Measurements from ENCODE around the gene CELF5.

The CELF5 gene

DNA sequence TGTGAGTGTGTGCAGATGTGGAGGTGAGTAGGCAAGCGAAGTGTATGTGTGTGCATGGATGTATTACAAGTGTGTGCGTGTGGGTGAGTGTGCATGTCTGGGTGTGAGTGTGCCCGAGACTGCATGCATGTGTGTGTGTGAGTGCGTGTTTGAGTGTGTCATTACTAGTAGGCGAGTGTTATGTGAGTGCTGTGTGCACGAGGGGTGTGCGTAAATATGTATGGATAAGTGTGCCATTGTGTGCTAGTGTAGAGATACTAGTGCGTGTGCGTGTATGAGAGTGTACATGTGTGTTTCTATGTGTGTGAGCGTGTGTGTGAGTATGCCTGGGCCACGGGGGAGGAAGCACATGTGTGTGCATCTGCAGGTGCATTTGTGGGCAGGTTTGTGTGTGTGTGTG, 53.8 kb downstream of the CELF5 start:
- Histone ChIP-seq H3K27me3 (ENCODE audit: control insufficient read depth, insufficient read depth, low read length) (no peaks in the 10 kb centered on the region), H3K9me3 (ENCODE audit: control insufficient read depth, insufficient read depth, low read length) (no peaks in the 10 kb centered on the region), H3K36me3 (ENCODE audit: control insufficient read depth, insufficient read depth, low read length) (no peaks in the 10 kb centered on the region), H3K9ac (ENCODE audit: low read depth, low read length) (no peak overlapping the region), H3K4me1 (ENCODE audit: control insufficient read depth, insufficient read depth, low read length) (peaks cover 3% of the 10 kb centered on the region; the same call in 1 of the 2 replicates), H3K27ac (ENCODE audit: low read depth, low read length) (no peak overlapping the region), H3K4me3 (ENCODE audit: low read depth, low read length) (no peak overlapping the region)

DNA sequence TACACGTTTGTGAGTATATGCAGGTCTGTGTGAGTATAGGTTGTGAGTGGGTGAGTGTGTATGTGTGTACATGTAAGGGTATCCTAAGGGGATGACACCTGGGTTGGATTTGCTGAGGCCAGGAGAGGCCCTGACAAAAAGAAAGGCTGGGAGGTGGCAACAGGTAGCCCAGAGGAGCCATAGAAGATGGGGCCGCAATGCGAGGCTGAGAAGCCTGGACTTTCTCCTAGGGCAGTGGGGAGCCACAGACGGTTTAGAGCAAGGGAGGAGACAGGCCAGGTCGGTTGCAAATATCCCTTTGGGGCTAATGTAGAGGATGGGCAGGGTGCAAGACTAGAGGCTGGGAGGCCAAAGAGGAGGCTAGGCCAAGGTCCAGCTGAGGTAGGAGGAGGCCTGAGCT, 54.3 kb downstream of the CELF5 start:
- Histone ChIP-seq H3K36me3 (ENCODE audit: control insufficient read depth, insufficient read depth, low read length) (no peaks in the 10 kb centered on the region), H3K27ac (ENCODE audit: low read depth, low read length) (no peak overlapping the region), H3K27me3 (ENCODE audit: control insufficient read depth, insufficient read depth, low read length) (no peaks in the 10 kb centered on the region), H3K4me1 (ENCODE audit: control insufficient read depth, insufficient read depth, low read length) (peaks cover 3% of the 10 kb centered on the region; the same call in 1 of the 2 replicates), H3K4me3 (ENCODE audit: low read depth, low read length) (no peak overlapping the region), H3K9me3 (ENCODE audit: control insufficient read depth, insufficient read depth, low read length) (no peaks in the 10 kb centered on the region), H3K9ac (ENCODE audit: low read depth, low read length) (no peak overlapping the region)

DNA sequence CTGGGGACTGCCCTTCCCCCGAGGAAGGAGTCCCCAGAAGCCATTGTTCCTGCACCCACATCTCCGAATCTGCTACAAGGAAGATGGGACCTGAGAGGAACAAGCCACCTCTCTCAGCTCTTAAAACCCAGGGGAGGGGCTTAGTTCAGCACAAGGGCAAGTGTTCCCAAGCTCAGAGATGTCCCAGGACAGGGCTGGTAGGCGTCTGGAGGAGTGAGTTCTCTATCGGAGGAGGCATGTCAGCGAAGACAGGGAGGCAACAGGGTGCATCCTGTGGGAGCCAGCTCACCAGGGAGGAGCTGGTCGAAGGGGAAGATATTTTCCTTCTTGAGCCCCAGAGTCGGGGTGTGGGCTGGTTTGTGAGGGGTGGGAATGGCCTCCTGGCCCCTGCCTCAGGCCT, 54.8 kb downstream of the CELF5 start:
- Histone ChIP-seq H3K9ac (ENCODE audit: low read depth, low read length) (no peak overlapping the region), H3K9me3 (ENCODE audit: control insufficient read depth, insufficient read depth, low read length) (no peaks in the 10 kb centered on the region), H3K27me3 (ENCODE audit: control insufficient read depth, insufficient read depth, low read length) (no peaks in the 10 kb centered on the region), H3K4me3 (ENCODE audit: low read depth, low read length) (no peak overlapping the region), H3K36me3 (ENCODE audit: control insufficient read depth, insufficient read depth, low read length) (no peaks in the 10 kb centered on the region), H3K4me1 (ENCODE audit: control insufficient read depth, insufficient read depth, low read length) (peaks cover 3% of the 10 kb centered on the region; the same call in 1 of the 2 replicates), H3K27ac (ENCODE audit: low read depth, low read length) (no peak overlapping the region)

GRCh38 chr19:3281026-3281425, 56.6 kb downstream of the CELF5 start:
- Histone ChIP-seq H3K4me1 (ENCODE audit: control insufficient read depth, insufficient read depth, low read length) (peaks cover 3% of the 10 kb centered on the region; the same call in 1 of the 2 replicates), H3K4me3 (ENCODE audit: low read depth, low read length) (no peak overlapping the region), H3K27me3 (ENCODE audit: control insufficient read depth, insufficient read depth, low read length) (no peaks in the 10 kb centered on the region), H3K36me3 (ENCODE audit: control insufficient read depth, insufficient read depth, low read length) (no peaks in the 10 kb centered on the region), H3K27ac (ENCODE audit: low read depth, low read length) (no peak overlapping the region), H3K9me3 (ENCODE audit: control insufficient read depth, insufficient read depth, low read length) (no peaks in the 10 kb centered on the region), H3K9ac (ENCODE audit: low read depth, low read length) (no peak overlapping the region)

- no peaks in the 10 kb centered on the region for H3K9me3 ChIP-seq (ENCODE audit: control insufficient read depth, insufficient read depth, low read length)
- no peaks in the 10 kb centered on the region for H3K27me3 ChIP-seq (ENCODE audit: control insufficient read depth, insufficient read depth, low read length)
- H3K4me1 ChIP-seq (ENCODE audit: control insufficient read depth, insufficient read depth, low read length): no peaks in the 10 kb centered on the region
- no peak overlapping the region for H3K27ac ChIP-seq (ENCODE audit: low read depth, low read length)
- H3K9ac ChIP-seq (ENCODE audit: low read depth, low read length): no peak overlapping the region
- H3K4me3 ChIP-seq (ENCODE audit: low read depth, low read length): no peak overlapping the region
- no peaks in the 10 kb centered on the region for H3K36me3 ChIP-seq (ENCODE audit: control insufficient read depth, insufficient read depth, low read length)
Observed at GRCh38 chr19:3282155-3282554, 57.7 kb downstream of the CELF5 start.

DNA sequence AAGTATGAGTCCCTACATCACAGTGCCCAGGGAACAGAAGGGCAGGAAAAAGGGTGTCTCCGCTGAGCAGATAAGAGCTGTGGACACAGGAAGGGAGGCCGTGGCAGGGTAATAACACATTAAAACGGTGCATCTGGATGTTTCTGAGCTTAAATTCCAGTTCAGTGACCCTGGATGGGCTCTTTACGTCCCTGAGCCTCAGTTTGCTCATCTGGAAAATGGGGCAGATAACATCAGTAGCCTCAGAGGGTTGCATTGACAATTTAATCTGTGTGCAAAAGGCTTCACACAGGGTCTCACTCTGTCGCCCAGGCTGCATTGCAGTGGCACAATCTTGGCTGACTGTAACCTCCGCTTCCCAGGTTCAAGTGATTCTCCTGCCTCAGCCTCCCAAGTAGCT, 58.1 kb downstream of the CELF5 start:
- no peak overlapping the region for H3K4me3 ChIP-seq (ENCODE audit: low read depth, low read length)
- no peak overlapping the region for H3K9ac ChIP-seq (ENCODE audit: low read depth, low read length)
- H3K36me3 ChIP-seq (ENCODE audit: control insufficient read depth, insufficient read depth, low read length): no peaks in the 10 kb centered on the region
- H3K9me3 ChIP-seq (ENCODE audit: control insufficient read depth, insufficient read depth, low read length): no peaks in the 10 kb centered on the region
- H3K4me1 ChIP-seq (ENCODE audit: control insufficient read depth, insufficient read depth, low read length): no peaks in the 10 kb centered on the region
- no peak overlapping the region for H3K27ac ChIP-seq (ENCODE audit: low read depth, low read length)
- H3K27me3 ChIP-seq (ENCODE audit: control insufficient read depth, insufficient read depth, low read length): no peaks in the 10 kb centered on the region

DNA sequence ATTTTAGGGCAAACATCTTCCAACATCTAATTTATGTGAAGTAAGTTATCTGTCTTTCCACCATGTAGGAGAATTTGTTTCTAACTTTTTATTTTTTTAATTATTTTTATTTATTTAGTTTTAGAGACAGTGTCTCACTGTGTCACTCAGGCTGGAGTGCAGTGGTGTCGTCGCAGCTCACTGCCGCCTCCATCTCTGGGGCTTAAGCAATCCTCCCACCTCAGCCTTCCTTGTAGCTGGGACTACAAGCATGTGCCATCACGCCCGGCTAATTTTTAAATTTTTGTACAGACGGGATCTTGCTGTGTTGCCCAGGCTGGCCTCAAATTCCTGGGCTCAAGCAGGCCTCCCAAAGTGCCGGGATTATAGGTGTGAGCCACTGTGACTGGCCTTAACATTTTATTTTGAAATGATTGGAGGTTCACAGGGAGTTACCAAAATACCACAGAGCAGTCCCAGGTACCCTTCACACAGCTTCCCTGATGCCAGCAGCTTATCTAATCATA, 58.8 kb downstream of the CELF5 start:
- Histone ChIP-seq H3K36me3 (ENCODE audit: control insufficient read depth, insufficient read depth, low read length) (no peaks in the 10 kb centered on the region), H3K27ac (ENCODE audit: low read depth, low read length) (no peak overlapping the region), H3K9me3 (ENCODE audit: control insufficient read depth, insufficient read depth, low read length) (no peaks in the 10 kb centered on the region), H3K4me1 (ENCODE audit: control insufficient read depth, insufficient read depth, low read length) (no peaks in the 10 kb centered on the region), H3K27me3 (ENCODE audit: control insufficient read depth, insufficient read depth, low read length) (no peaks in the 10 kb centered on the region), H3K9ac (ENCODE audit: low read depth, low read length) (no peak overlapping the region), H3K4me3 (ENCODE audit: low read depth, low read length) (no peak overlapping the region)

DNA sequence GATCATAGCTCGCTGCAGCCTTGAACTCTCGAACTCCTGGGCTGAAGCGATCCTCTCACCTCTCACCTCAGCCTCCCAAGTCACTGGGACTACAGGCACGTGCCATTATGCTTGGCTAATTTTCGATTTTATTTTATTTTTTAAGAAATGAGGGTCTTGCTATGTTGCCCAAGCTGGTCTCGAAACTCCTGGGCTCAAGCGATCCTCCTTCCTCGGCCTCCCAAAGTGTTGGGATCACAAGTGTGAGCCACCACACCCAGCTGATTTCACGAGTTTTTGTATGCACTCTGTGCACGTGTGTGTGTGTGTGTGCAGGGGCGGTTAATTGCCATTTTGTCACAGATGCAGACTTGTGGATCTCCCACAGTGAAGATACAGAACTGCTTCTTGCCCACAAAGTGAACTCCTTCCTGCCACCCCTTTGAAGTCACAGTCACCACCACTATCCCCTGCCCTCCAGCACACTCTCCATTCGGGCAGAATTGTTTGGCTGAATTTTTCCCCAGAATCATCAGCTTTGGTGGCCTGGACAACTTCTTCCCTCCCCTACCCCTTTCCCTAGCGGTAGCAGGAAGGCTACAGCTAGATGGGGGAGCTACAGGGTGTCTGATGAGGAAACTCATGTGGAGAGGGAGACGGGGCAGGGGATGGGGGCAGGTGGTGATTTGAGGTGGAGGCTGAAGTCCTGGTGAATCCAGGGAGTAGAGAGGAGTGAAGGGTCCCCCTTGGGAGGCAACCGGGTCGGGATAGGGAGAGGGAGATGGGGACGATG, 59.6 kb downstream of the CELF5 start:
- Histone ChIP-seq H3K36me3 (ENCODE audit: control insufficient read depth, insufficient read depth, low read length) (no peaks in the 10 kb centered on the region), H3K4me1 (ENCODE audit: control insufficient read depth, insufficient read depth, low read length) (no peaks in the 10 kb centered on the region)

GRCh38 chr19:3284759-3285646, 60.5 kb downstream of the CELF5 start:
- H3K9ac ChIP-seq (ENCODE audit: low read depth, low read length): no peak overlapping the region
- no peaks in the 10 kb centered on the region for H3K4me1 ChIP-seq (ENCODE audit: control insufficient read depth, insufficient read depth, low read length)
- peak overlapping the region; percentile 88 for H3K27ac ChIP-seq (ENCODE audit: low read depth, low read length)
- H3K27me3 ChIP-seq (ENCODE audit: control insufficient read depth, insufficient read depth, low read length): no peaks in the 10 kb centered on the region
- no peaks in the 10 kb centered on the region for H3K9me3 ChIP-seq (ENCODE audit: control insufficient read depth, insufficient read depth, low read length)
- H3K36me3 ChIP-seq (ENCODE audit: control insufficient read depth, insufficient read depth, low read length): no peaks in the 10 kb centered on the region
- peak overlapping the region; percentile 74 for H3K4me3 ChIP-seq (ENCODE audit: low read depth, low read length)

More for the DNA sequence above, 59.6 kb downstream of the CELF5 start:
- H3K9me3 ChIP-seq (ENCODE audit: control insufficient read depth, insufficient read depth, low read length): no peaks in the 10 kb centered on the region
- no peaks in the 10 kb centered on the region for H3K27me3 ChIP-seq (ENCODE audit: control insufficient read depth, insufficient read depth, low read length)
- H3K9ac ChIP-seq (ENCODE audit: low read depth, low read length): no peak overlapping the region
- H3K27ac ChIP-seq (ENCODE audit: low read depth, low read length): no peak overlapping the region
- peak overlapping the region; percentile 74 for H3K4me3 ChIP-seq (ENCODE audit: low read depth, low read length)

- Histone ChIP-seq H3K4me1 (ENCODE audit: control insufficient read depth, insufficient read depth, low read length) (no peaks in the 10 kb centered on the region), H3K9ac (ENCODE audit: low read depth, low read length) (no peak overlapping the region; the same call in 1 of the 2 replicates), H3K4me3 (ENCODE audit: low read depth, low read length) (peak overlapping the region; percentile 69)
Observed at GRCh38 chr19:3285647-3286176, 61.3 kb downstream of the CELF5 start.

More at GRCh38 chr19:3285647-3286176, 61.3 kb downstream of the CELF5 start:
- H3K9me3 ChIP-seq (ENCODE audit: control insufficient read depth, insufficient read depth, low read length): no peaks in the 10 kb centered on the region
- H3K36me3 ChIP-seq (ENCODE audit: control insufficient read depth, insufficient read depth, low read length): no peaks in the 10 kb centered on the region
- peak overlapping the region; percentile 12 for H3K27ac ChIP-seq (ENCODE audit: low read depth, low read length)
- no peaks in the 10 kb centered on the region for H3K27me3 ChIP-seq (ENCODE audit: control insufficient read depth, insufficient read depth, low read length)

Measured in HUES48 (cell line).